Epidermal melanocyte (primary cell): ENCODE results near the gene FBXO21.
"Not testable (repeated sequence)": the region's sequence is repeated elsewhere in the genome, so short reads cannot be mapped to it uniquely, and the experiment has no call there.

Source experiments
- DNase-seq: peaks from one replicate; pipeline ENCODE4 v3.0.0; 2011; ENCODE audit warnings: low spot score; ENCODE audit not compliant: insufficient read length

FBXO21 gene

DNA sequence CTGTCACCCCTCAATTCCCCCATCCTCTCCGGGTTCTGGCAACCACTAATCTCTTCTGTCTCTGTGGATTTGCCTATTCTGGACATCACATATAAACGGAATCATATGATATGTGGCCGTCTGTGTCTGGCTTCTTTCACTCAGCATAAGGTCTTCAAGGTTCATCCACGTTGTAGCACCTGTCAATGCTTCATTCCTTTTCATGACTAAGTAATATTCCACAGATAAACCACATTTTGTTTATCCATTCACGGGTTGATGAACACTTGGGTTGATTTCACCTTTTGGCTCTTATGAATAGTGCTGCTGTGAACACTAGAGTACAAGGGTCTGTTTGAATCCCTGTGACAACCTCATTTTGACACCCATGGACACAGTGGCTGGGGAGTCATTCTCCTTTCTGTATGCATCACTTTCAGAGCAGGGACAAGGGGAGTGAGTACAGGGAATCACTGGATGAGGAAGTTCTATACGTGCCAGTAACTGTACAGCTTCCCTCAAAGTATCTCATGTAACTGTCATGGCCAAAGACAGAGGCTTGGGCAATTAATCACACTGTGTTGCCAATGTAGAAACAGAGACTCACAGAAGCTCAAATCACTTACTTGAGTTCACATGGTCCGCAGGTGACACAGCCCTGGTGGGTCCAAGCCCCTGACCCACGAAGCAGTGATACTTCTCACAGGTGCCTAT, 80.2 kb downstream of the FBXO21 start:
- DNase-seq: no peak

DNA sequence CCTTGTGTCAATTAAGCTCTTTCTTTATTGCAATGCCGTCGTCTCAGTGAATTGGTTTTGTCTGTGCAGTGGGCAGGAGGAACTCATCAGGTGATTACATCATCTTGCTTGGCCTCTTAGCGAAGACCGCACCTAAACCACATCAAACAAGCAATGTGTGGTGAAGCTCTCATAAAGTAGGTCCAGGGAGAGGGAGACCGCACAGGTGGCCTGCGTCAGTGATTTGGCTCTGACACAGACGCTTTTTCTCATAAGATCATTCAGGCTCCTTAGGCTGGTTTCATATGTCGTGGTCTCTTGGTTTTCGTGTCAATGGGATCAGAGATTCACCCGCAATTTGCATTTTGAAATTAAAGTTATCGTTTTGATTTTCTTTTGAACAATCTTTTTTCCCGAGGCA, 84.4 kb downstream of the FBXO21 start:
- no peak for DNase-seq

DNA sequence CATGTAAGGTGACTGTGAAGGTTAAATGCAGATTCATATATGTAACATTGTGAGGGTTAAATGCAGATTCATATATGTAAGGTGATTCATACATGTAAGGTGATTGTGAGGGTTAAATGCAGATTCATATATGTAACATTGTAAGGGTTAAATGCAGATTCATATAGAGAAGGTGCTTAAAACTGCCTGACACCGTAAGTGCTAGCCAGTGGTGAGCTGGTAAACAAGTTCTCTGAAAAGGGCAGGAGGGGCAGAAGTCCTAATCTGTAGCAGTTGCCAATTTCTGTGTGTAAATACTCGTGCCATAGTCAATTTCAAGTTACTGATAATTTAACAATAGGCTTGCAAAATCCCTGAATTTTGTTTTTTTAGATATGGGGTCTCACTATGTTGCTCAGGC, 86.3 kb downstream of the FBXO21 start:
- DNase-seq: not testable (repeated sequence)

DNA sequence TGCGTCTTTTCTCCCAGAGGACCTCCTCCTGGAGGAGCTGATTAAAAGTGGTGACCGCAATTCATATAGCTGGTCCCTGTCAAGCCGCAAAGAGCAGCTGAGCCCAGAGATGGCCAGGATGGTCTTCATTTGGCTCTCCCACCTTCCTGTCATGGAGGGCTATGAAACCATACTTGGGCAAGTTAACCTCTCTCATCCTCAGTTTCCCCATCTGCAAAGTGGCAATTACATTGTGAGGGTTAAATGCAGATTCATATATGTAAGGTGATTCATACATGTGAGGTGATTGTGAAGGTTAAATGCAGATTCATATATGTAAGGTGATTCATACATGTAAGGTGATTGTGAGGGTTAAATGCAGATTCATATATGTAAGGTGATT, 87.5 kb downstream of the FBXO21 start:
- DNase-seq: no peak

DNA sequence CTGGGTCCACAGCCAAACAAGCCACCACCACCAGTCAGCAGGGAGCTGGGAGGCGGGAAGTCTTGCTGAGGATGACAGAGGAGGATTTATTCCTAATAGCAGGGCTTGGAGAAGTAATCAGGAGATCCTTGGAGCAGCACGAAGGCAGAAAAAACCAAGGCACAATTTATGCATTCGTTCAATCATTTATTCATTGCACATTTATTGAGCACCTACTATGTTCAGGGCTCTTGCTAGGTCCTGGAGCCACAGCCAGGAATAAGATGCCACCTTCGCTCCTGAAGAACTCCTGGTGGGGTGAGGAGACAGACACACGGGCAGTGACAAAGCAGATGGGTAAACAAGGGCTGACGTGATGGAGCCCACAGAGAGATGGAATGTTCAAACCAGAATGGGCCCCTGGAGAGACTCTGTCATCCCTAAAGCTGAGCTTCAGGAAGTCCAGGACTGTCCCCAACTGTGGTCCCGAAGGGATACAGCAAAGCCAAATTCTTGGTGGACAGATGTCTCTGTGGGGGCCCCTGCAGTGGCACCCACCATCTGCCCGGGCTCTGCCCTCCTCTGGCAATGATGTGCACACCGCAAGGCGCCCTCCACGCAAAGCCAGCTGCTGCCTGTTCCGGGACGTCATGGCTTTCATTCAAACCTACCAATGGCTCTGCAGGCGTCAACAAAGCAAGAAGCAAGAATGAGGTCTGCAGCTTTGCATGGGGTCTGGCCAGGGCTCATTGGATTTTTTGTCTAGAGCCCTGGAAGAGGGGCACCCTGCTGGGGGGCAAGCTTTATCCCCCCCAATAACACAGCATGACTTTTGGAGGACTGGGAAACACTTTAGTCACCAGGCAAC, 88.1 kb downstream of the FBXO21 start:
- DNase-seq: no peak

DNA sequence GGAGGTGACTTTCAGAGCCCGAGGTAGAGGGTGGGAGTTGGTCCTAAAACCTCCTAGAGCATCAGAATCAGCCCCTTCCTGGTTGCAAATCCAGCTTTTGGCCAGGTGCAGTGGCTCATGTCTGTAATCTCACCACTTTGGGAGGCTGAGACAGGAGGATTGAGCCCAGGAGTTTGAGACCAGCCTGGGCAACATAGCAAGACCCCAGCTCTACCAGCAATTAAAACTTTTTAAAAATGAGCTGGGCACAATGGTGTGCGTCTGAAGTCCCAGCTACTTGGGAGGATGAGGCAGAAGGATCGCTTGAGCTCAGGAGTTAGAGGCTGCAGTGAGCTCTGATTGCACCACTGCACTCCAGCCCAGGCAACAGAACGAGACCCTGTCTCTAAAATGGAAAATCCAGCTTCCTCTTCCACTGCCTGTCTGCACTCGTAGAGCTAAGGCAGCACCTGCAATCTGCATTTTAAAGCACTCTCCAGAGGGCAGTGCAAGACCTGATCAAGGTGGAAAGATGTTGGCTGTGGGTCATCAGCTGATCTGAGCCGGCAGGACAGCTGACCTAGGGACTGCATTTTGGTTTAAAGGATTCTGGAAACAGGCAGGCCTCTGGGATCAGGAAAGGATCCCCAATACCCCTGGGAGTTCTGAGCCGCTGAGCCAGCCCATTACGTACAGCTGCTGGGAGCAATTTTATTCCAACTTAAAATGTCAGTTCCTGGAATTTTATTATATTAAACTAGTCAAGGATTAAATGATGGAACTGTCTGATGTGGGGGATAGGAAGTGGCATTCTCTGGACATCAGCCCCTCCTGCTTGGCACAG, 89.2 kb downstream of the FBXO21 start:
- DNase-seq: no peak

DNA sequence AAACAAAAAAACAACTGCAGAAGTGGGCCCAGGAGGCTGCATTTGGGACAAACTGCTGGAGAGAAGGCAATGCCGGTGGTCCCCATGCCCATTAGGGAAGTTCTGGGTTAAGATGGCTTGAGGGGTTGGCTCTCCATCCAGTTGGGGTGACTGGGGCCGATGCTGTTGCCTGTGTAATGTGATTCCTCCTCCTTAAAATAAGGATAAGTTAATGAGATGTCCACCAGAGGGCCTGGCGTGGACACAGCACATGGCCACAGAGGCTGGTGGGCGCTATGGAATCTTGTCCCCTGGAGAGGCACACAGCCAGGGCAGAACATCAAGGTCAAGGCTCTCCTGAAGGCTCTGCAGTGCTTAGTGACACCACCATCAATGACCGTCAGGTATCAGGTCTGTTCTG, 90.0 kb downstream of the FBXO21 start:
- no peak for DNase-seq

DNA sequence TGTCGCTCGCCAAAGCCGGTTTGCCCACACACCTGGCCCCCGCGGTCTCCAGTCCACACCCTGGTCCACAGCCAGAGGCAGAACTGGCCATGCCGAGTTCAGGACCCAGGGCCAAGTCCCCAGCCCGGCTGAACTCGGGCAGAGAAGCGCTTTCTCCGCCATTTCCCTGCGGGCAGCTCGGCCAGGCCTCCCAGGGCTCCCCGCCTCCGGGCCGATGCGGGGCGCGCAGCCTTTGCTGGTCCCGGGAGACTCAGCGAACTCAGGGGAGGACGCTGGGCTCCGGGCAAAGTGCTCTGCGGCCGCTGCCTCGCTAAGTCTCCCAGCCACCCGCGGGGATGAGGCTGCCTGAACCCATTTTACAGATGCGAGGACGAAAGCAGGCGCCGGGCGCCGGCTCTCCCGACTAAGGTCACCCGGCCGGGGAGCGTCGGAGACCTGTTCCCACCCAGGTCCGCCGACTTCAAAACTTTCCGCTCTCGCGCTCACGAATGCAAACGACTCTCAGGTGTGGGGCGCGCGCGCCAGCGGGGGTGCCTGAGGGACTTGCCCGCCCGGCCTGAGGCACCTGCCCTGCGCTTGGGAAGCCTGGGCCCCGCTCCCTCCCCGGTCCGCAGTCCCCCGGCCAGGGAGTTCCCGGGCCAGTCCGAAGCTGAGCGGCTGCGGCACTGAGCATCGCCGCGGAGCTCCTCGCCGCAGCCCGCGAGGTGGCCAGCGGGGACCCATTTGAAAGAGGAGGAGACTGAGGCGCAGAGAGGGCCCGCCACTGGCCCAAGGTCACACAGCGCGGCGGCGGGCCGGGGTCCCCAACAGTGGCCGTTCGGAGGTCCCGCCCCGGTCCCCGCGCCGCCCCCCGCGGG, 91.7 kb downstream of the FBXO21 start:
- no peak for DNase-seq

DNA sequence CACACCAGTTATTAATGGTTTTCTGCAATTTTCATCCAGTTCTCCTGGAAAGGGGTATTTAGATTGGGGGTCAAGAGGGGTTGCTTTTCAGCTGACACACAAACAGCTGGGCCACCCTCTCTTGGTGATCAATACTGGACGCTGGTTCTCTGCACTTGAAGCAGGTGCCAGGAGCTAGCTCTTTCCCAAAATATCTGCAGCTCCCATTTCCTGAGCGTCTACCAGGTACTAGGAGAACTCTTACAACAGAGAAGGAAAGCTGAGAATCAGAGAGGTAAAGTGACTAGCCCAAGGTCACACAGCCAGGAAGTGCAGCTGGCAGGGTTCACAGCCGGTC, 92.3 kb downstream of the FBXO21 start:
- DNase-seq: no peak

DNA sequence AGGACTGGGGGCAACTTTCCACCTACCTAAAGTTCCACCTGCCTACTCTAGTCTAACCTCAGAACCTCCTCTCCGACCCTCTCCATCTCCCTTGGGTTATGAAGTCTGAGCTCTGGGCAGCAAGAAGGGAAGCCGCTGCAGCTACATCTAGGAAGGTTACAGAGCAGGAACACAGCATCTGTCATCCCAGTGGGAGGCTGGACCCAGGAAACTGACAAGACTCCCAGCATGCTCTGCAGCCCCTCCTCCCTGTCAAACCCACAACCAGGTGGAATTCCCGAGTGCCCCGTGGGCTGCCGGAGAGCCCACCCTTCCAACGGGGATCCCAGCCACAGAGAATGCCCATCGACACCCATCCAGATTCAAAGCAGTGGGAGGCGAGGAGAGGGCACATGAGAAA, 93.1 kb downstream of the FBXO21 start:
- DNase-seq: no peak

DNA sequence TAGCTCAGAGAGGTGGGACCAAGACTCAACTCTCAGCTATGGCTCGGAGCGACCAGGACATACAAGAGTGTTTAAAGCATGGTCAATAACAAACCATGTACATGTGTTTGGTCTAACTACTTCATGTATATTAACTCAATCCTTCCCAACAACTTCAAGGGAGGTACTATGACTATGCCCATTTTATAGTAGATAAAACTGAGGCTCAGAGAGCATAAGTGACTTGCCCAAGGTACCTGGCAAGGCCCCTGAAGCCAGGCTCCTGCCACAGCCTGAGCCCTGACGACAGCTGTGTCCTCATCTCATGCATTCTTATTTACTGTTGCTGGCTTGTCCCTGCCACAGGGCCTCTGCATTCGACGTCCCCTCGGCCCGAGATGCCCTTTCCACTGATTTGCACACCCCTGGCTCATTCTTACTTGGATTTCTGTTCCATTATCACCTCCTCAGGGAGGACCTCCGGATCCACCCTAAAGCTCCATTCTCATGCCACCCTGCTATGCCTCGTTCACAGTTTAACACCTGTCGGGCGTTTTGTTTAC, 93.7 kb downstream of the FBXO21 start:
- DNase-seq: no peak

DNA sequence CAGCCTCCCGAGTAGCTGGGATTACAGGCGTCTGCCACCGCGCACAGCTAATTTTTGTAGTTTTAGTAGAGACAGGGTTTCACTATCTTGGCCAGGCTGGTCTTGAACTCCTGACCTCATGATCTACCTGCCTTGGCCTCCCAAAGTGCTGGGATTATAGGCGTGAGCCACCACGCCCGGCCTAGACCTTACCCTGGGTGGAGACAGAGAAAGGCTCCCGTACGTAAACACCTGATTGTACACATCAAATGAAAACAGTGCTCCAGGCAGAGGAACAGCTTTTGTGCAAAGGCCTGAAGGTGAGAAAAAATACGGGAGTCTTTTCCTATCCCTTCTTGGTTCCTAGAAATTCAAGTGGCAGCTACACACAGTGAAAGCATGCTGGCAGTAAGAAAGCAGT, 95.1 kb downstream of the FBXO21 start:
- not testable (repeated sequence) for DNase-seq

DNA sequence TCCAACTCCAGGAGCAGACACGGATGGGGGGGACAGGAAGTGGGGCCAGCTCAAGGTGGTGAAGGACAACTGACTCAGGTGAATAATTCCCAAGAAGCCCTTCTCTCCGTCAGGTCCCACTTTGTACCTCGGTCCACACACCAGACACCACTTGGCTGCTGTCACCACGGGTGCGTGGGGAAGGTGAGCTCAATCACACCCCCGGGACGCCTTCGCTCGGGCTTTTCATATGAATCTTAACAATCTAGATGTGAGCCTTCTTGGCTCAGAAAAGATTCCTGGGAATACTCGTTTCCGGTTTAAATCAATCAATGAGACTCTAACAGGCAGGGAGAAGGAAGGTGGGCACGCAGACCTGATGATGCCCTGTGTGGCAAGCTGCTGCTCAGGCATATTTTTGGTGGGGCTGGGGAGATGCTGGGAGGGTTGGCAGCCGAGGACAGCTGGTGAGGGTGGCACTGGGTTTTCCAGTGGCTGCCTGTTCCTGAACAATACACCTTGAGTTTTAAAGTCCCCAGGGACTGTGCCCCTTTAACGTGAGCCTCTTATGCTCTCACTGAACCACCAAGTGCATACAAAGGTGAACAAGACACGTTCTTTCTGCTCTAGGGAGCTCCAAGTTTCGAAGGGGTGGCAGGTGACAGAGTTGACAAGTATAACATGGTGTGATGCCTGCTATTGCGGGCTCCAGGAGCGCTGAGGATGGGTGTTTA, 96.2 kb downstream of the FBXO21 start:
- DNase-seq: no peak

DNA sequence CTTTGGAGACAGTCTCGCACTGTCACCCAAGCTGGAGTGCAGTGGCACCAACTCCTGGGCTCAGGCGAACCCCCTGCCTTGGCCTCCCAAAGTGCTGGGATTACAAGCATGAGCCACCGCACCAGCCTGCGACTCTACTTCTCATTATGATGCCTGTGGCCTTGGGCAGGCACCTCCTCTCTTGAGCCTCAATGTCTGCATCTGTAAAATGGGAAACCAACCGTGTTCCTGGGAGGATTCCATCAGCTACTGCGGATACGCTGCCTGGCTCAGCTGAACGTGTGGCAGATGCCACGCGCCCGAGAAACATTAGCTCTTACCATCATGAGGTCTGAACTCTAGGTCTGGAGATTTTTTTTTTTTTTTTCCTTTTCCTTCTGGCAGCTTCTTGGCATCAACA, 96.8 kb downstream of the FBXO21 start:
- no peak for DNase-seq

DNA sequence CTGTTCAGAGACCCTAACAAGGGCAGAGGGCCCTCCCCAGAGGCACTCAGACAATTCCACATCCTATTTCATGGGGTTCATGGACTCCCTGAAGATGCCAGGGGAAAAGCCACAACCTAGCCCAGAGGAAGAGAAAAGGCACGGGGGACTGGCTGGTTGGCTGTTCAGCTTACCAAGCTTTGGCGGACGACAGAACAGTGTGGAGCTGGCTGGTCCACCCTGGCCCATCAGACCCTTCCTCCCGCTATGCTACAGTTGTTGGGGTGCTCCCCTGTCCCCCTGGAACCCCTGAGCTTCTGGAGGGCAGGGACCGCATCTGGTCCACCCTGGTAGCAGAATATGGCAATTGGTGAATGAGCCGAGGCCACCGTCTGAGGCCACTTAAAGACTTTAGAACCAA, 97.4 kb downstream of the FBXO21 start:
- no peak for DNase-seq

DNA sequence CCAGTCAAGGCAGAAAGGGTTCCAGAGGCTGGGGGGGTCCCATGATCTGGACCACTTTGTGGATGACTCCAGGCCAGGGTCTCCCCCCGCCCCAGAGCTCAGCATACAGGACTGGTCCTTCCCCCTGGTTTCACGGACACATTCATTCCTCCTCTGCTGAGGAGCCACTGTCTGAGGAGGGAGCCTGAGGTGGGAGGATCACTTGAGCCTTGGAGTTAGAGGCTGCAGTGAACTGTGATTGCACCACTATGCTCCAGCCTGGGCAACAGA, 97.8 kb downstream of the FBXO21 start:
- no peak for DNase-seq
